Progenitor cell of endocrine pancreas (in vitro differentiated cells): ENCODE measurements around the gene WDFY4. TPM values are rescaled to one million over a fixed set of nuclear protein-coding genes. Genes with fewer than 3 reads are reported as not detected.
A peak's percentile ranks its signal among the peaks of the same experiment; 100 is the strongest.

Source experiments
- DNase-seq: peaks from one replicate; pipeline ENCODE4 v3.0.0; 2021; ENCODE audit warnings: low spot score; ENCODE audit not compliant: unreplicated experiment
- H3K27ac Mint-ChIP-seq: 2 replicates; pipeline ENCODE4 v1.8.0; 2021; ENCODE audit warnings: mild to moderate bottlenecking, moderate library complexity, mixed read lengths
- H3K27me3 Mint-ChIP-seq: 2 replicates; pipeline ENCODE4 v1.8.0; 2021; ENCODE audit warnings: mixed read lengths
- H3K36me3 Mint-ChIP-seq: 2 replicates; pipeline ENCODE4 v1.8.0; 2022; ENCODE audit warnings: mixed read lengths; ENCODE audit not compliant: insufficient read depth
- H3K4me1 Mint-ChIP-seq: 2 replicates; pipeline ENCODE4 v1.8.0; 2021; ENCODE audit warnings: low read depth, mixed read lengths
- H3K4me3 Mint-ChIP-seq: 2 replicates; pipeline ENCODE4 v1.8.0; 2021; ENCODE audit warnings: low read depth, mild to moderate bottlenecking, moderate library complexity, mixed read lengths
- H3K9me3 Mint-ChIP-seq: 2 replicates; pipeline ENCODE4 v1.8.0; 2021; ENCODE audit warnings: low read depth, mixed read lengths
- CTCF ChIP-seq: fragments of 200-600 bp; sonication (generic); IDR thresholded peaks from one replicate; pipeline ENCODE4 v1.5.0; 2021; ENCODE audit warnings: antibody characterized with exemption, mild to moderate bottlenecking; ENCODE audit not compliant: unreplicated experiment
- total RNA-seq: library from RNA; stranded (reverse); gene quantifications from 2 replicates; pipeline ENCODE4 v1.2.1, GENCODE V29; 2021

WDFY4 gene
- total RNA-seq, 1 donor from 2014 or later, result 0.07 TPM

- Mint-ChIP-seq H3K9me3 (no peaks in the 10 kb centered on the region), H3K27me3 (peaks cover 58% of the 10 kb centered on the region), H3K4me3 (no peak overlapping the region), H3K4me1 (peaks cover 3% of the 10 kb centered on the region), H3K36me3 (no peaks in the 10 kb centered on the region), H3K27ac (no peak overlapping the region)
- DNase-seq, result no peak
- no peak for TF ChIP-seq CTCF
These were observed 27.3 kb upstream of the WDFY4 start for GRCh38 chr10:48657416-48657815.

DNA sequence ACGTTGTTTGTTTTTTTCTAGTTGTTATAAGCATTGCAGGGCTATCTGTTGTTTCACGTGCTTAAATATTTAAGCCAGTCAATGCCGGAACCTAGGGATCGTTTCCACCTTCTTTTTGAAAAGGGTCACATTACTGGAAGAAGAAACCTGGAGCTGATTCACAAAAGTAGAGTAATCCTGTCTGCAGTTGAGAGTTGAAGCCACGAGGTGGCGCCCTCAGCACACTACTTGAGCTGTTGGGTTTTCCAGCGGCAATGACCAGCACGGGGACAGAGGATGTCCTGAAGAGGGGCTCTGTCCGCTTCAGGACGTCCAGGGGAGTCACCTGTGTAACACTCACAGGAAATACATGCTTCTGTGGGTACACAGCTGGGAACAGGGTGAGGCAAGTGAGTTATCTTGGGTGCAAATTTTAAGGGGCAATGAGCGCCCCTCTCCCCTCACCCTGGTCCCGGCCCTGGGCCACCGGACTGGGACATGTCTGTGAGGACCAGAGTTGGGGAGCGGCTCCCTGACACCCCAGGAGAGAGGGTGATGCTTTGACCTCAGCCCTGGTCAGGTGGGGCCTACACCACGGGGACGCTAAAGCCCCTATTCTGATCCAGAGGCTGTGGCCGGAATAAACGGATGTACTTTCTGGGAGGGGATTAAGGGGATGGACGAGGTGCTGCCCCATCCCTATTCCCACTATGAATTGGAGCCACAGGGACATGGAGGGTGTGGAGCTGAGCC is 26.3 kb upstream of the WDFY4 start:
- peak; percentile 68 for DNase-seq
- TF ChIP-seq CTCF, result peak; percentile 91
- Mint-ChIP-seq H3K36me3 (no peaks in the 10 kb centered on the region), H3K27ac (no peak overlapping the region), H3K9me3 (no peaks in the 10 kb centered on the region), H3K27me3 (peaks cover 53% of the 10 kb centered on the region), H3K4me3 (no peak overlapping the region), H3K4me1 (peaks cover 3% of the 10 kb centered on the region)

DNA sequence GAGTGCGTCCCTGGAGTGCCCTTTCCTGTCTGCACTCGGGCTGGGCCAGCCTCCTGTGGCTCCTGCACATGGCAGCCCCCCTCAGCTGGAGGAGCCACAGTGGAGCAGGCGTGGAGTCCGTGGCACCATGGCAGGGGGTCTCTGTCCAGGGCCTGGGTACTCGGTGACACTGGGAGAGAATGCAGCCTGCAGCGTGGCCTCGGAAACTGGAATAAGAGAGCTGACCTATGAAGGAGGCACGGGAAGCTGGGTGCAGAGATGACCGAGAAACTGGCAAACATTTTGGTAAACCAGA is 25.8 kb upstream of the WDFY4 start:
- peaks cover 52% of the 10 kb centered on the region for H3K27me3 Mint-ChIP-seq
- no peak for DNase-seq
- H3K4me1 Mint-ChIP-seq, result peaks cover 3% of the 10 kb centered on the region
- no peak overlapping the region for H3K27ac Mint-ChIP-seq
- TF ChIP-seq CTCF, result no peak
- no peaks in the 10 kb centered on the region for H3K36me3 Mint-ChIP-seq
- H3K4me3 Mint-ChIP-seq, result no peak overlapping the region
- no peaks in the 10 kb centered on the region for H3K9me3 Mint-ChIP-seq

- H3K4me1 Mint-ChIP-seq, result peaks cover 3% of the 10 kb centered on the region
- no peak for DNase-seq
- no peaks in the 10 kb centered on the region for H3K36me3 Mint-ChIP-seq
- H3K4me3 Mint-ChIP-seq, result no peak overlapping the region
- no peak overlapping the region for H3K27ac Mint-ChIP-seq
- H3K9me3 Mint-ChIP-seq, result no peaks in the 10 kb centered on the region
- peak; percentile 58 for TF ChIP-seq CTCF
- peaks cover 51% of the 10 kb centered on the region for H3K27me3 Mint-ChIP-seq
These were observed 24.9 kb upstream of the WDFY4 start for GRCh38 chr10:48659790-48660189.

- H3K9me3 Mint-ChIP-seq, result no peaks in the 10 kb centered on the region
- H3K36me3 Mint-ChIP-seq, result no peaks in the 10 kb centered on the region
- H3K27ac Mint-ChIP-seq, result no peak overlapping the region
- TF ChIP-seq CTCF, result no peak
- no peak for DNase-seq
- H3K27me3 Mint-ChIP-seq, result peaks cover 46% of the 10 kb centered on the region
- peaks cover 2% of the 10 kb centered on the region for H3K4me1 Mint-ChIP-seq
- no peak overlapping the region for H3K4me3 Mint-ChIP-seq
These were observed 23.2 kb upstream of the WDFY4 start for GRCh38 chr10:48661441-48661840.
